Esophagus muscularis mucosa (tissue), 4 donors: ENCODE measurements around the gene LIMS1. TPM values are rescaled to one million over a fixed set of nuclear protein-coding genes. Genes with fewer than 3 reads are reported as not detected.
A peak's percentile ranks its signal among the peaks of the same experiment; 100 is the strongest.
"Not testable (repeated sequence)": the region's sequence is repeated elsewhere in the genome, so short reads cannot be mapped to it uniquely, and the experiment has no call there.

Source experiments
- DNase-seq: peaks from one replicate; pipeline ENCODE4 v3.0.0-alpha.2; 2017; ENCODE audit errors: extremely low spot score
- H3K27ac ChIP-seq, 4 donors: fragments of 200-600 bp; sonication (generic); replicated peaks in 1 of 4; 1 replicate in 3 of 4; 2 replicates in 1 of 4; pipeline ENCODE4 v1.5.1; 2016 to 2019; ENCODE audit warnings: mild to moderate bottlenecking in 1 of 4
- H3K27me3 ChIP-seq, 4 donors: fragments of 200-600 bp; sonication (generic); one replicate each; pipeline versions ENCODE4 v1.5.1 to v1.6.0; 2016 to 2019
- H3K36me3 ChIP-seq, 4 donors: fragments of 200-600 bp; sonication (generic); one replicate each; pipeline ENCODE4 v1.5.1; 2016 to 2019
- H3K4me1 ChIP-seq, 4 donors: fragments of 200-600 bp; sonication (generic); one replicate each; pipeline ENCODE4 v1.5.1; 2016 to 2019
- H3K4me3 ChIP-seq, 4 donors: fragments of 200-600 bp; sonication (generic); 1 replicate in 2 of 4; 2 replicates in 2 of 4; pipeline ENCODE4 v1.5.1; 2016 to 2019; ENCODE audit warnings: mild to moderate bottlenecking in 4 of 4, moderate library complexity in 1 of 4
- H3K9me3 ChIP-seq, 4 donors: fragments of 200-600 bp; sonication (generic); 1 replicate in 3 of 4; 2 replicates in 1 of 4; pipeline ENCODE4 v1.5.1; 2016 to 2019
- POLR2A ChIP-seq: fragments of 450-650 bp; IDR thresholded peaks from one replicate; pipeline ENCODE4 v1.6.1; 2017; ENCODE audit warnings: antibody characterized with exemption, moderate library complexity, mild to moderate bottlenecking, low read depth
- POLR2AphosphoS5 ChIP-seq, 2 donors: sonication (generic); formaldehyde crosslinking; IDR thresholded peaks; one replicate each; pipeline ENCODE4 v1.6.1; 2017; ENCODE audit warnings: antibody characterized with exemption in 2 of 2
- WGBS: methylation state at CpG from one replicate; pipeline ENCODE4 v1.1.5; 2018; 5-methylcytosine and 5-hydroxymethylcytosine counted together
- intact Hi-C: fragments of 100-400 bp; cut with DNase I; formaldehyde crosslinking; loops from one replicate; pipeline ENCODE4 v1.15.1; 2023
- total RNA-seq, 4 donors: library from RNA; depleted of rRNA; stranded (reverse); fragments of >200 nt; gene quantifications; one replicate each; pipeline versions ENCODE4 v1.1.0 to v1.2.1, GENCODE V29; 2016

The LIMS1 gene
- total RNA-seq, 4 donors from 2014 or later: 71.0 to 141 (median 123) TPM

DNA sequence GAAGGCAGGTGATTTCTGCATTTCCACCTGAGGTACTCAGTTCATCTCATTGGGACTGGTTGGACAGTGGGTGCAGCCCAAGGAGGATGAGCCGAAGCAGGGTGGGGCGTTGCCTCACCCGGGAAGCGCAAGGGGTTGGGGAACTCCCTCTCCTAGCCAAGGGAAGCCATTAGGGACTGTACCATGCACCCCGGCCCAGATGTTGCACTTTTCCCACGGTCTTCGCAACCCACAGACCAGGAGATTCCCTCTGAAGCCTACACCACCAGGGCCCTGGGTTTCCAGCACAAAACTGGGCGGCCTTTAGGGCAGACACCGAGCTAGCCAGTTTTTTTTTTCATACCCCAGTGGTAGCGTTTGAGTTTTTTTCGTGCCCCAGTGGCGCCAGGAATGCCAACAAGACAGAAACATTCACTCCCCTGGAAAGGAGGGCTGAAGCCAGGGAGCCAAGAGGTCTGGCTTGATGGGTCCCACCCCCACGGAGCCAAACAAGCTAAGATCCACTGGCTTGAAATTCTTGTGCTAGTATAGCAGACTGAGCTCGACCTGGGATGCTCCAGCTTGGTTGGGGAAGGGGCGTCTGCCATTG, 109.1 kb downstream of the LIMS1 start:
- DNase-seq: no peak
- Histone ChIP-seq H3K36me3 (no peaks in the 10 kb centered on the region), H3K4me1 (peaks cover 21 to 29% (median 25%) of the 10 kb centered on the region in 4 donors), H3K9me3 (no peaks in the 10 kb centered on the region), H3K4me3 (no peak overlapping the region), H3K27me3 (no peaks in the 10 kb centered on the region), H3K27ac (no peak overlapping the region)
- TF ChIP-seq POLR2AphosphoS5 (IDR thresholded peaks at IDR 0.05): no peak
- no peak for TF ChIP-seq POLR2A
- WGBS: 94% methylated on average over 15 of the region's 15 CpGs
- intact Hi-C loops: no loop called here

GRCh38 chr2:108643862-108644261, 109.6 kb downstream of the LIMS1 start:
- DNase-seq, H3K27ac ChIP-seq, intact Hi-C loops: not testable (repeated sequence)

GRCh38 chr2:108644446-108644845, 110.2 kb downstream of the LIMS1 start:
- 96% methylated on average over 6 of the region's 6 CpGs for WGBS
- H3K9me3 ChIP-seq, intact Hi-C loops, H3K36me3 ChIP-seq, H3K27ac ChIP-seq, H3K4me3 ChIP-seq, DNase-seq, H3K27me3 ChIP-seq: not testable (repeated sequence)
- peaks cover 19 to 26% (median 23%) of the 10 kb centered on the region in 4 donors for H3K4me1 ChIP-seq

More at GRCh38 chr2:108643862-108644261, 109.6 kb downstream of the LIMS1 start:
- H3K4me3 ChIP-seq, H3K27me3 ChIP-seq, H3K36me3 ChIP-seq, H3K9me3 ChIP-seq: not testable (repeated sequence)
- WGBS: 96% methylated on average over 4 of the region's 4 CpGs
- peaks cover 19 to 26% (median 24%) of the 10 kb centered on the region in 4 donors for H3K4me1 ChIP-seq

GRCh38 chr2:108648796-108649195, 114.5 kb downstream of the LIMS1 start:
- H3K4me3 ChIP-seq, DNase-seq, H3K27ac ChIP-seq, intact Hi-C loops, H3K27me3 ChIP-seq, H3K36me3 ChIP-seq, H3K9me3 ChIP-seq: not testable (repeated sequence)
- peaks cover 7 to 15% (median 12%) of the 10 kb centered on the region in 4 donors for H3K4me1 ChIP-seq

DNA sequence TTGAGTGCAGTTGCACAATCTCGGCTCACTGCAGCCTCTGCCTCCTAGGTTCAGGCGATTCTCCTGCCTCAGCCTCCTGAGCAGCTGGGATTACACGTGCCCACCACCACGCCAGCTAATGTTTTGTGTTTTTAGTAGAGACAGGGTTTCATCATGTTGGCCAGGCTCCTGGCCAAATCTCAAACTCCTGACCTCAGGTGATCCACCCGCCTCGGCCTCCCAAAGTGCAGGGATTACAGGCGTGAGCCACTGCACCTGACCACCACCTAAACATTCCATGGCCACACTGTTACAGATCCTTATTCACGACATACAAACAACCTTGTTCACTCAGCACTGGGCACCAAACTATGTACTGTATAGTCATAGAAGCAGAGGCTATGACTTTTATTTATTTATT, 116.2 kb downstream of the LIMS1 start:
- H3K27me3 ChIP-seq, H3K4me3 ChIP-seq, DNase-seq, H3K9me3 ChIP-seq, H3K27ac ChIP-seq, intact Hi-C loops, H3K36me3 ChIP-seq: not testable (repeated sequence)
- WGBS: 93% methylated on average over 8 of the region's 8 CpGs
- H3K4me1 ChIP-seq: peaks cover 7 to 21% (median 11%) of the 10 kb centered on the region in 4 donors

DNA sequence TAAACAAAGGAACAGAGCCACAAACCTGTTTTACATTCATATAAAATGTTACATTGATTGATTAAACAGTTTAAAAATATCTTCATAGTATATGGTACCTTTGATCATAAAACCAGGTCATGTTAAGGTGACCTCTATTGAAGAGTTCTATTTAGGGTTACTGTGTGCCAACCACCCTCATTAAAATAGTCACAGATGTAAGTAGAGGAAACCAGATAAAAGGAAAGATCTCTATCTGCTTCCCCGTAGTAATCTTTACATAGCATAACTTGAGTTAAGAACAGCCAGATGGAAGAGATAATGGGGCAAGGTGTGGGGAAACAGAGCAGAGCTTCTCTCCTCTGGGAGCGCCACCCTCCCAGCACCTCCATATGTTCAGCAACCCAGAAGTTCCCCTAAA, 117.2 kb downstream of the LIMS1 start:
- intact Hi-C loops, H3K36me3 ChIP-seq, H3K27ac ChIP-seq, H3K4me3 ChIP-seq, DNase-seq, H3K9me3 ChIP-seq, H3K27me3 ChIP-seq: not testable (repeated sequence)
- WGBS: no CpG with 5 or more reads among the region's 2 CpGs
- H3K4me1 ChIP-seq: peaks cover 7 to 21% (median 11%) of the 10 kb centered on the region in 4 donors

DNA sequence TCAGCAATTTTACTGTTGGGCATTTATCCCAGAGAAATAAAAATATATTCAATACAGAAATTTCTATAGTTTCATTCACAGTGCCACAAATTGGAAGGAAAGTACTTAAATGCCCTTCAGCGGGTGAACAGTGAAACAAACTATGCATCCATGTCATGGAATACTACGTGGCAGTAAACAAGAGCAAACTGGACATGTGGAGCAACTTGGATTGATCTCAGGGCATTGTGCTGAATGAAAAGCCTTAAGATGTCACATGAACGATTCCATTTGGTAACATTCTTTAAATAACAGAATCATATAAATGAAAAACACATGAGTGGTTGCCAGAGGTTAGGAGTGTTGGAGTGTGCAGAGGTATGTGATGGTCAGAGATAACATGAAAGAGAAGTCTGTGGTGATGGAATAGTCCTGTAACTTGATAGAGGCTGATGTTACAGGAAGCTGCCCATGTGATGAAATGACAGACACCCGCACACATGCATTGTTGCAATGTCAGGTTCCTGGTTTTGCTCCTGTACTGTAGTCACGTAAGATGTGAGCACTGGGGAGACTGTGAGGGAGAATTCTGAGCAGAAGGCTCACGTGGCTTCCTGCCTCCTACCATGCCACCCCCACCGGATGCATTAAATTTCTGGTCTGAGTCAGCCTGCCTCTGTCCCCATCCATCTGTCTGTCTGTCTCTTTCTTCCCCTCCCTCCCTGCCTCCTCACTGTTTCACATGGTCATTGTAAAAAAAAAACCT, 118.1 kb downstream of the LIMS1 start:
- H3K4me3 ChIP-seq, H3K36me3 ChIP-seq, H3K27me3 ChIP-seq, DNase-seq, H3K9me3 ChIP-seq, intact Hi-C loops: not testable (repeated sequence)
- H3K4me1 ChIP-seq: peaks cover 7 to 21% (median 11%) of the 10 kb centered on the region in 4 donors
- 59% methylated on average over 7 of the region's 7 CpGs for WGBS
- peak overlapping the region; percentile 13 to 64 (median 51) for H3K27ac ChIP-seq

GRCh38 chr2:108653425-108653824, 119.2 kb downstream of the LIMS1 start:
- H3K4me1 ChIP-seq: peaks cover 7 to 21% (median 11%) of the 10 kb centered on the region in 4 donors
- DNase-seq, H3K27me3 ChIP-seq, H3K36me3 ChIP-seq, intact Hi-C loops, H3K4me3 ChIP-seq, H3K9me3 ChIP-seq: not testable (repeated sequence)
- H3K27ac ChIP-seq: peak overlapping the region in 2 of 4 donors; percentile 79 to 82
- WGBS: 50% methylated on average over 1 of the region's 8 CpGs

- H3K4me3 ChIP-seq, H3K27me3 ChIP-seq, H3K36me3 ChIP-seq, H3K9me3 ChIP-seq, intact Hi-C loops, DNase-seq: not testable (repeated sequence)
- 26% methylated on average over 5 of the region's 6 CpGs for WGBS
- Histone ChIP-seq H3K4me1 (peaks cover 7 to 21% (median 11%) of the 10 kb centered on the region in 4 donors), H3K27ac (peak overlapping the region; percentile 76 to 82 (median 80))
Observed at GRCh38 chr2:108653849-108654248, 119.6 kb downstream of the LIMS1 start.
